HFFc6 (cell line): Measurements from ENCODE around the gene KRT32. TPM values are rescaled to one million over a fixed set of nuclear protein-coding genes. Genes with fewer than 3 reads are reported as not detected.
A peak's percentile ranks its signal among the peaks of the same experiment; 100 is the strongest.
"Not testable (repeated sequence)": the region's sequence is repeated elsewhere in the genome, so short reads cannot be mapped to it uniquely, and the experiment has no call there.

Experiments used
- DNase-seq: peaks from one replicate; pipeline ENCODE4 v3.0.0-alpha.2; 2018
- H3K27ac Mint-ChIP-seq: 2 replicates; pipeline ENCODE4 v1.8.0; 2020; ENCODE audit warnings: mild to moderate bottlenecking, mixed read lengths
- H3K27me3 Mint-ChIP-seq: 2 replicates; pipeline ENCODE4 v1.8.0; 2021; ENCODE audit warnings: mild to moderate bottlenecking, moderate library complexity, mixed read lengths; ENCODE audit not compliant: insufficient read depth
- H3K36me3 Mint-ChIP-seq: 2 replicates; pipeline ENCODE4 v1.8.0; 2021; ENCODE audit warnings: low read depth, mixed read lengths
- H3K4me1 Mint-ChIP-seq: 2 replicates; pipeline ENCODE4 v1.8.0; 2020; ENCODE audit warnings: low read depth, mixed read lengths
- H3K4me3 Mint-ChIP-seq: 2 replicates; pipeline ENCODE4 v1.8.0; 2020; ENCODE audit warnings: mild to moderate bottlenecking, moderate library complexity, mixed read lengths
- H3K9me3 Mint-ChIP-seq: 2 replicates; pipeline ENCODE4 v1.8.0; 2020; ENCODE audit warnings: mild to moderate bottlenecking, mixed read lengths
- total RNA-seq, 6 experiments: library from RNA; stranded (reverse); fragmentation: NEBNext Ultra II Directional; extraction: Animal tissue kit (Norgen Biotek cat#: 25700); gene quantifications; 2 replicates in 1 of 6; 3 replicates in 5 of 6; pipeline ENCODE4 v1.2.3, GENCODE V29; 2021
- TF ChIP-seq, protein P1 (sequence below): fragments of 200-600 bp; sonication (generic); IDR thresholded peaks from 2 replicates; pipeline ENCODE4 v1.5.0; 2021; ENCODE audit warnings: antibody characterized with exemption, mild to moderate bottlenecking

Gene KRT32
- total RNA-seq, 6 experiments from 2014 or later: 0.14 TPM; not detected in 4

DNA sequence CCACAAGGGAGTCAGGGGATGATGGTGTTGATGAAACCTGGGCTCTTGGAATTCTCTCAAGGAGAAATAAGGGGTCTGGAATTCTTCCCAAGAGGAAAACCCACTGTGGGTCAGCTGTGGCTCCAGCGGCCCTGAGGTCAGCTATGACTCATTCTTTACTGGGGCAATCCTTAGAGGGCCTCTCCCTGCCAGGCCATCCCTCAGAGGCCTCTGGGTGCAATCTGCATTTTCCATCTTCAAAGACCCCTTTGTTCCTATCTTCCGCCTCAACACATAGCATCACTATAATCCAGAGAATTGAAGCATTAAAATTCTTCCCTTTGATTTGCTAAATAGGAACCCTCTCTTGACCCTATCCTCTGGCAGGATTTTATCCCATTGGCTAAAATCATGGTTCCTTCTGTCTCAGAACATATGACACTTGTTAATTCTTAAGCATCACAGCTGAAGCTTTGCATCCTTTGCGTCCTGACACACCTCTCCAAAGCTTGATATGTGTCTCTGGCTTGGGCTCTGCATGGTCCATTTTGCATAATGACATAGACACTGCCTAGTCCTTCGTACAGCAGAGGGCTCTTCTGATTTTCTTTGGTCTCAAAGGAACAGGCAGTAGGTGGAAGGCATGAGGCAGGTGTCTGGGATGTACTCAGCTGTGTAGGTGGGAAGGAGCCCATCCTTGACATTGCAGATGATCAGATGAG, 38.4 kb downstream of the KRT32 start:
- TF ChIP-seq, protein P1, sequence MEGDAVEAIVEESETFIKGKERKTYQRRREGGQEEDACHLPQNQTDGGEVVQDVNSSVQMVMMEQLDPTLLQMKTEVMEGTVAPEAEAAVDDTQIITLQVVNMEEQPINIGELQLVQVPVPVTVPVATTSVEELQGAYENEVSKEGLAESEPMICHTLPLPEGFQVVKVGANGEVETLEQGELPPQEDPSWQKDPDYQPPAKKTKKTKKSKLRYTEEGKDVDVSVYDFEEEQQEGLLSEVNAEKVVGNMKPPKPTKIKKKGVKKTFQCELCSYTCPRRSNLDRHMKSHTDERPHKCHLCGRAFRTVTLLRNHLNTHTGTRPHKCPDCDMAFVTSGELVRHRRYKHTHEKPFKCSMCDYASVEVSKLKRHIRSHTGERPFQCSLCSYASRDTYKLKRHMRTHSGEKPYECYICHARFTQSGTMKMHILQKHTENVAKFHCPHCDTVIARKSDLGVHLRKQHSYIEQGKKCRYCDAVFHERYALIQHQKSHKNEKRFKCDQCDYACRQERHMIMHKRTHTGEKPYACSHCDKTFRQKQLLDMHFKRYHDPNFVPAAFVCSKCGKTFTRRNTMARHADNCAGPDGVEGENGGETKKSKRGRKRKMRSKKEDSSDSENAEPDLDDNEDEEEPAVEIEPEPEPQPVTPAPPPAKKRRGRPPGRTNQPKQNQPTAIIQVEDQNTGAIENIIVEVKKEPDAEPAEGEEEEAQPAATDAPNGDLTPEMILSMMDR: no peak
- peaks cover 22% of the 10 kb centered on the region for H3K4me1 Mint-ChIP-seq
- DNase-seq: no peak
- no peak overlapping the region for H3K4me3 Mint-ChIP-seq
- H3K27me3 Mint-ChIP-seq: no peaks in the 10 kb centered on the region
- no peaks in the 10 kb centered on the region for H3K36me3 Mint-ChIP-seq
- no peaks in the 10 kb centered on the region for H3K9me3 Mint-ChIP-seq
- no peak overlapping the region for H3K27ac Mint-ChIP-seq

DNA sequence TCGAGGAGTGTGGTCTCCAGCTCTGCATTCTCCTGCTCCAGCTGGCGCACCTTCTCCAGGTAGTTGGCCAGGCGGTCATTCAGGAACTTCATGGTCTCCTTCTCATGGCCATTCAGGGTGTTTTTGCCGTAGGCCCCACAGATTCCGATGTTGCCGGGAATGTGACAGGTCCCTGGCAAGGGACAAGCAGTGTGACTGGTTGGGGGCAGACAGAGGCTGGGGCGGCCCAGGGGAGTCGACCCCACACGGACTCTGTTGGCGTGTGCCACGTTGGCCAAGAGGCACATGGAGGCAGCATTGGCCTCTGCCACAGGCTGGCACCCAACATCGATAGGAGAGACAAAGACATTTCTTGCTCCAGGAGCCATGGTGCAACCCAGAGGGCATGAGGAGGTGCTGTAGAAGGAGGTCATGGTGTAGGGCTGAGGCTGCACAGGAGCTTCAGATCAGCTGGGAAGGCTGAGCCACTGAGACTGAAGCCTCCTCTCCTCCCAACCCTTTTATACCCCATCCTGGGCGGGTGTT, 43.0 kb downstream of the KRT32 start, which contains the start of gene KRT37:
TSS of gene KRT37 (minus strand) at position 475 of the 525 bp plus-strand sequence. CDS start at position 413, 62 bp downstream.
- H3K27ac Mint-ChIP-seq: no peak within 1 kb of the TSS
- TF ChIP-seq, protein P1: no peak
- H3K36me3 Mint-ChIP-seq: no peaks in the 10 kb centered on the region
- peaks cover 42% of the 10 kb centered on the region for H3K4me1 Mint-ChIP-seq
- no peaks in the 10 kb centered on the region for H3K27me3 Mint-ChIP-seq
- DNase-seq: no peak
- no peak within 1 kb of the TSS for H3K4me3 Mint-ChIP-seq
- H3K9me3 Mint-ChIP-seq: no peaks in the 10 kb centered on the region

DNA sequence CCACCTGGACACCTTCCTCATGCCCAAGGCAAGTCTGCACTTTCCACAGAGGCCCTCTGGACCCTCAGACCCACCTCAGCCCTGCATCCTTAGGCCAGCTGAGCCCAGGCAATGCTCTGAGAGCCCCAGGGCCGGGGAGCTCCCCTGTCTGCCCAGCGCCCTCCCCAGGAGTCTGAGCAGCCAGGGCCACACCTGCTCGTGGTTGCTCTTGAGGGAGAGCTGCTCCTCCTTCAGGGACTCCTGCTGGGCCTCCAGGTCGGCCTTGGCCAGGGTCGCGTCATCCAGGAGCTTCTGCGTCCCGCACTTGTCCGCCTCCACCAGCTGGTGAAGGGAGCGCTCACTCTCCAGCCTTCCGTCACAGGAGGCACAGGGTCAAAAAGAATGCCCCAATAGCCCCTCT, 44.6 kb downstream of the KRT32 start:
- DNase-seq: not testable (repeated sequence)

DNA sequence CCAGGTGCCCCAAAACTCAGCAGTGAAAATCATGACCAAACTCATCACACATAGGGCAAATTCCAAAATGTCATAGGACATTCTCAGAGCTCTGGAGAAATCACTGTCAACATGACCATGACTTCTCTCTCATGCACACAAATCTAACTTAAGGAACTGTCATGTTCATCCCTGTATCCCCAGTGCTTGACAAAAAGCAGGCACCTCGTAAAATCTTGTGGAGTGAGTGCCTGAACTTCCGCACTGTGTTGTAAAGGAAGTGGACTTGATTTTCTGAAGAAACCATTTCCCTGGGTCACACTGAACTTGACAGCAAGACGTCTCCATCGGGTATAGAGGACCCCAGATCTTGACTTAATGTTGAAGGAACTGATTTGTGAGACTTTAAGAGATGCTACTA, 45.6 kb downstream of the KRT32 start:
- Mint-ChIP-seq H3K36me3 (no peaks in the 10 kb centered on the region), H3K27ac (peak overlapping the region; percentile 60; the same call in 1 of the 2 replicates), H3K9me3 (no peaks in the 10 kb centered on the region), H3K27me3 (no peaks in the 10 kb centered on the region), H3K4me1 (peaks cover 52% of the 10 kb centered on the region), H3K4me3 (no peak overlapping the region)
- TF ChIP-seq, protein P1: no peak
- DNase-seq: no peak

More for the DNA sequence above, 44.6 kb downstream of the KRT32 start:
- not testable (repeated sequence) for H3K9me3 Mint-ChIP-seq, H3K27ac Mint-ChIP-seq, H3K27me3 Mint-ChIP-seq, H3K36me3 Mint-ChIP-seq, H3K4me3 Mint-ChIP-seq
- H3K4me1 Mint-ChIP-seq: peaks cover 43% of the 10 kb centered on the region

DNA sequence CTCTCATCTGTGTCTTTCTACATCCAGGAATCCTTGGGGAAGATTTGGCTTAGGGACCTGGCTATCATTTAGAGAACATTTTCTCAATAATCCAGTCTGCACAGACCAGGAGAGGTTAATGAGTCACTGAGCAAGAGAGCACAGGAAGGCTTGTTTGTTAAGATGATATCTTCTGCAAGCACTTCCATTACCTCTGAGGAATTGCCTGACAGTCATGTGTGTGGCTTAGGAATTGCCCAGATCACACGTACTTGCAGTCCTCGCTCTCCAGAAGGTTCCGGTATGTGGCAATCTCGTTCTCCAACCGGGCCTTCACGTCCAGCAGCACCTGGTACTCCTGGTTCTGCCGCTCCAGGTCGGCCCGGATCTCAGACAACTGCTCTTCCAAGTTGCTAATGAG, 46.1 kb downstream of the KRT32 start:
- Mint-ChIP-seq H3K9me3 (no peaks in the 10 kb centered on the region), H3K4me3 (peak overlapping the region; percentile 1; the same call in 1 of the 2 replicates), H3K4me1 (peaks cover 57% of the 10 kb centered on the region), H3K27me3 (no peaks in the 10 kb centered on the region), H3K36me3 (no peaks in the 10 kb centered on the region), H3K27ac (peak overlapping the region; percentile 67)
- TF ChIP-seq, protein P1: no peak
- DNase-seq: peak; percentile 79

DNA sequence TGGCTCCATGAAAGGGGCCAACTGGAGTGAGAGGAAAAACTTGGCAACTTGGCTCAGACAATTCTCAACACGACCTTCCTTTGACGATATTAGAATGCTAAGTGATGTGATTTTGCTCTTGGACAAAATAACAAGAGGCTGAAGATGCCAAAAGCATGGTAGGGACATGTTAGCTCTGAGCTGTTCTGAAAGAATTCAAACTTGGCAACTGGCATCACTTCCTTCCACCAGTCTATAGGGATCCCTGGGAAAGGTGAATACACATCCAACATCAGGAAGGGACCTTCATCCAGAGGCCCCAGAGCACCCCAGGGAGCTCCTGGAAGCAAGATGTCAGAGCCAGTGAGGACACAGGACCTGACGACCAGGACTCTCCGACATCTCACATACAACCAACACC, 47.1 kb downstream of the KRT32 start:
- TF ChIP-seq, protein P1: no peak
- H3K27ac Mint-ChIP-seq: peak overlapping the region; percentile 67; the same call in 1 of the 2 replicates

More for the DNA sequence above, 47.1 kb downstream of the KRT32 start:
- Mint-ChIP-seq H3K9me3 (no peaks in the 10 kb centered on the region), H3K27me3 (no peaks in the 10 kb centered on the region), H3K4me3 (no peak overlapping the region), H3K4me1 (peaks cover 67% of the 10 kb centered on the region), H3K36me3 (no peaks in the 10 kb centered on the region)
- no peak for DNase-seq
